ENCODE results near the gene STK32A.

- TF ChIP-seq POLR2A (IDR thresholded peaks at IDR 0.05) = no peak
- TF ChIP-seq, protein P1, sequence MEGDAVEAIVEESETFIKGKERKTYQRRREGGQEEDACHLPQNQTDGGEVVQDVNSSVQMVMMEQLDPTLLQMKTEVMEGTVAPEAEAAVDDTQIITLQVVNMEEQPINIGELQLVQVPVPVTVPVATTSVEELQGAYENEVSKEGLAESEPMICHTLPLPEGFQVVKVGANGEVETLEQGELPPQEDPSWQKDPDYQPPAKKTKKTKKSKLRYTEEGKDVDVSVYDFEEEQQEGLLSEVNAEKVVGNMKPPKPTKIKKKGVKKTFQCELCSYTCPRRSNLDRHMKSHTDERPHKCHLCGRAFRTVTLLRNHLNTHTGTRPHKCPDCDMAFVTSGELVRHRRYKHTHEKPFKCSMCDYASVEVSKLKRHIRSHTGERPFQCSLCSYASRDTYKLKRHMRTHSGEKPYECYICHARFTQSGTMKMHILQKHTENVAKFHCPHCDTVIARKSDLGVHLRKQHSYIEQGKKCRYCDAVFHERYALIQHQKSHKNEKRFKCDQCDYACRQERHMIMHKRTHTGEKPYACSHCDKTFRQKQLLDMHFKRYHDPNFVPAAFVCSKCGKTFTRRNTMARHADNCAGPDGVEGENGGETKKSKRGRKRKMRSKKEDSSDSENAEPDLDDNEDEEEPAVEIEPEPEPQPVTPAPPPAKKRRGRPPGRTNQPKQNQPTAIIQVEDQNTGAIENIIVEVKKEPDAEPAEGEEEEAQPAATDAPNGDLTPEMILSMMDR (IDR thresholded peaks at IDR 0.05) = no peak
Observed at GRCh38 chr5:147361441-147362175, 126.8 kb downstream of the STK32A start.
